Ramos (cell line): ENCODE data around the gene C1orf56.

Source experiments
- in situ Hi-C: fragments of 300-500 bp; cut with MboI; formaldehyde crosslinking; loops from one replicate; pipeline ENCODE4 v1.14.3; 2022; ENCODE audit warnings: low sequenced_read_pairs; ENCODE audit not compliant: unreplicated experiment

The C1orf56 gene

GRCh38 chr1:151060007-151060656, 12.6 kb downstream of the C1orf56 start, which contains the start of gene MLLT11:
TSS of gene MLLT11 (plus strand) at chr1:151060397. CDS start at chr1:151067225, 6,828 bp downstream.
- in situ Hi-C loops = no loop called here

DNA sequence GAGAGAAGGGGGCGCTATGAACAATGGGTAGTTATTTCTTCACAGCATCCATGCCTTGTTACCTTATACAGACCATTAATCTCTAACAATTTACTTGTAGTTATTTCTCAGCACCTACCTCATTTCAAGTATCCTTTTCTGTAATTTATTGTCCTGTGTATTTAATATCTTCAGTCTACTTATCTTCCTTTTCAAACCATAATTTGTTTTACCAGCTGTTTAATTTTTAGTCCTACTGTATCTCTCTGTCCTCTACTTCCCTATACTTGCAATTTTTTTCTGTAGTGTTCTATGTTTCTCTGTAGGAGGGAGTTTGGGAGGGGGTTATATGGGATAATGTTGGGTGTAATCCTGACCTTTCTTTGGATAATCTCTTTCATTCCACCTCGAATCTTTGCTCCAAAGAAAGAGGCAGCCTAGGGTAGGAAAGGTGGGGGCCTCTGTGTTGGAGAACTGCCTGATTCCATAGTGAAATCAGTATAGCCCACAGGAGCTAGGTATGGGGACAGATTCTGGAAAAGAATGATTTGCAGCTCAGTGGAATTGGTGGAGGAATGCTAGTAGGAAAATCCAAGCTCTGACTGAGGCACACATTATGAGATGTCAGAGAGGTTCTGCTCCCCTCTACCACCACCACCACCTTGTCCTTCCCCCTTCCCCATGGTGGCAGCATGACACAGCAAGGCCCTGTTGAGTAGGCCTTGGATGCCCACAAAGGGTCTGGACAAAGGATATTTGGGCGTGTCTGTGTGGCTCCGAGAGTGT, 13.3 kb downstream of the C1orf56 start:
- in situ Hi-C loops = no loop called here

GRCh38 chr1:151061704-151062103, 14.2 kb downstream of the C1orf56 start:
- in situ Hi-C loops = no loop called here

DNA sequence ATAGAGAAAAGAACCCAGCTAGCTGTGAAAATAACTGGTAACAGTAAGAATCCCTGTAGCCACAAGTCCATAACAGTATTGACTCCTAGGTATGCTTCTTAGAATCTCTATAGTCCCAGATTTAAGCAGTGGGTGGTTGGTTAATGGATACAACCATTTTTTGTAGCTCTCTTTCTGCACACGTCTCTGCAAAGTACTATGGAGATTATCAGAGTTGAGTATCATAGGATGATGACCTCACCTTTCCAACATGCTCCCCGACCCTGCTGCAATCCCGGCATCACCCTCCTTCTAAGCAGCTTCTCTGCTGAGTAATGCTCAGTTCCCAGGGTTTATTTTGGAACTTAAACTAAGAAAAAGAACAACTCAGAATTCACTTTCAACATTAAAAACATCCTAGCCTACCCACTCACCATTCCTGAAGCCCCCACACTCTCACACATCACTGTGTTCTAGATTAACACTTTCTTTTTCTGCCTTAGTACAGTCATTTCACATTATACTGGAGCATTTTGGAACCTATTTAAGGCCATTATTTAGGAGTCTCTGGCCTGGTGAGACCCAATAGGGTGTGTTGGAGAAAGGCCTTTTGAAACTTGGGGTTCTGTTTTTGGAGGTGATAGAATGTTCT, 15.3 kb downstream of the C1orf56 start:
- in situ Hi-C loops = no loop called here

DNA sequence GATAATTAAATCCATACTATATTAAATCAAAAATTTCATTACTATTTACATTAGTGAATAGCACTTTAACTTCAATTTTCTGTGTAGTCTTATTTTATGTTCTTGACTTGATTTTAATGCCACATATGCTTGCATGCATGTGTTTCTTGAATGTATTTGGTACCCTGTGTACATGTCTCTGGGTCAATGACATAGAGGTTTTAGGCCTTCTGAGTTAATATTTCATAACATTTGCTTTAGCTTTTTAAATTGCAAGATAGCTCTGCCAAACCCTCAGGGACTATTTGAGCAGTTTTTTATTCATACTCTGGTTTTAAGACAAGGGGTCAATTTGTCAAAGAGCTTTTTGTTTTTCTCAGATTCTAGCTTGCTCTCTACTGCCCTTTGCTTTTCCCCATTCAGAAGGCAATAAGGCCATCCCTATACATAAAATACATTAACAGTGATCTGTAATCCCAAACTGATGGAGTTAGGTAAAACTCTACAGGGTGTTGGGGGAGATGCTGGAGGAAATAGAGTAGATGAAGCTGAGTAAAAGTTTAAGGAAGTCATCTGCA, 17.6 kb downstream of the C1orf56 start:
- in situ Hi-C loops = no loop called here

GRCh38 chr1:151067185-151067584, 19.6 kb downstream of the C1orf56 start:
- in situ Hi-C loops = no loop called here

GRCh38 chr1:151069103-151069486, 21.5 kb downstream of the C1orf56 start:
- in situ Hi-C loops = no loop called here

GRCh38 chr1:151070474-151071276, 23.1 kb downstream of the C1orf56 start, which contains the start of gene GABPB2:
TSS of gene GABPB2 (plus strand) at chr1:151070761. CDS start at chr1:151088190, 17,429 bp downstream.
- in situ Hi-C loops = no loop called here

- in situ Hi-C loops = no loop called here
These were observed 24.7 kb downstream of the C1orf56 start for GRCh38 chr1:151072224-151072623.

DNA sequence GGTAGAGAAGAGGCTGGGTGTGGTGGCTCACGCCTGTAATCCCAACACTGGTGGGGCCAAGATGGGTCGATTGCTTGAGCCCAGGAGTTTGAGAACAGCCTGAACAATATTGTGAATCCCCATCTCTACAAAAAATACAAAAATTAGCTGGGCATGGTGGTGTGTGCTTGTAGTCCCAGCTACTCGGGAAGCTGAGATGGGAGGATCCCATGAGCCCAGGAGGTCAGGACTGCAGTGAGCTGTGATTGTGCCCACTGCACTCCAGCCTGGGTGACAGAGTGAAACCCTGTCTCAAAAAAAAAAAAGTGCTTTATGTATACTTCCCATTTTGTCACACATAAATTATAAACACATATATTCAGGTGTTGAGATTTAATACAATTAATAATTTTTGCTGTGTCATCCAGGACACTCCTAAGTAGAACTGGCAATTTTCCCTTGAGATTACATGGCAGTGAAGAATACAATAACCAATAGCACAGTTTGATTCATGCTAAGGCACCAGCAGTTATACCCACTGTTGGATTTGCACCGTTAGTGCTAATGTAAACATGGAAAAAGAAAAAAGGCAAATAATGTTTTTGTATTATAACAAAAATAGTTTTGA, 38.5 kb downstream of the C1orf56 start:
- in situ Hi-C loops = no loop called here

DNA sequence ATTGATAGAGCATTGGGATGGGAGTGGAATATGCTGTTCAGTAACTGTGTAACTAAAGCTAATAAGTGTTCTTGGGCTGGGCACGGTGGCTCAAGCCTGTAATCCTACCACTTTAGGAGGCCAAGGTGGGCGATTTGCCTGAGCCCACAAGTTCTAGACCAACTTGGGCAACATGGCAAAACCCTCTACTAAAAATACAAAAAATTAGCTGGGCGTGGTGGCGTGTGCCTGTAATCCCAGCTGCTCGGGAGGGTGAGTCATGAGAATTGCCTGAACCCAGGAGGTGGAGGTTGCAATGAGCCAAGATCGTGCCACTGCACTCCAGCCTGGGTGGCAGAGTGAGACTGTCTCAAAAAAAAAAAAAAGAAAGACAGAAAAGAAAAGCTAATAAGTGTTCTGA, 49.9 kb downstream of the C1orf56 start:
- in situ Hi-C loops = loop anchor here (10.0 kb wide), 1 partner anchor 57 kb away; the partner anchor contains the start of gene TNFAIP8L2

- in situ Hi-C loops = loop anchor here (10.0 kb wide), 1 partner anchor 57 kb away; the partner anchor contains the start of gene TNFAIP8L2
These were observed 50.6 kb downstream of the C1orf56 start for GRCh38 chr1:151098126-151098525.
